ENCODE results near the gene PNMA8A. TPM values are rescaled to one million over a fixed set of nuclear protein-coding genes. Genes with fewer than 3 reads are reported as not detected.

The PNMA8A gene
- polyA plus RNA-seq, 1 donor (not counting 4 experiments of a cell fraction or from before 2014, with no cell fraction given), result 0.24 TPM

DNA sequence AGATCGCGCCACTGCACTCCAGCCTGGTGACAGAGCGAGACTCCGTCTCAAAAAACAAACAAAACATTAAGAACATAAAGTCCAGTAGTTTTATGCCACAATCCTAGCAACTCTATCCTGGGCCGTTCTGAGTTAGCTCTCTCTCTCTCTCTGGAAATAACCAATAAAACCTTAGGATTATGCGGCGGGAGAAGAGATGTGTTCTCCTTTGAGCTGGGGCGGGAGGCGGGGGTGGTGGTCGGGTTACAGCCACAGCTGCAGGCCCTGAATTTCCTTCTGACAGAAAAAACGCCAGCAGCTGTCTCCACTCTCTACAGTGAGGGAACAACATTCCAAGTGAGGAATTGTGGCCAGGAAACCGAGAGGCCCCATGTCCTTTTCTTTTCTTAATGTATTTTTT lies 9.1 kb upstream of the PNMA8A start:
- no peak overlapping the region for H3K4me3 ChIP-seq (ENCODE audit: control insufficient read depth in 2 of 3, extremely low read depth in 1 of 3, insufficient read depth in 2 of 3, low read depth in 1 of 3, low read length in 3 of 3)
- H3K36me3 ChIP-seq (ENCODE audit: control insufficient read depth in 2 of 2, extremely low read depth in 1 of 2, insufficient read depth in 2 of 2, low read length in 2 of 2), result no peaks in the 10 kb centered on the region
- peaks cover 7% of the 10 kb centered on the region for H3K4me1 ChIP-seq (ENCODE audit: control insufficient read depth, extremely low read depth, insufficient read depth, low read length)
- no peak overlapping the region for H3K27ac ChIP-seq (ENCODE audit: control insufficient read depth, insufficient read depth, low read length)
- no peaks in the 10 kb centered on the region for H3K27me3 ChIP-seq (ENCODE audit: control insufficient read depth, extremely low read depth, insufficient read depth, low read length)
- no peaks in the 10 kb centered on the region for H3K79me2 ChIP-seq (ENCODE audit: control insufficient read depth, insufficient read depth, low read length)
- DNase-seq (ENCODE audit: low read depth, low spot score) (no peak), FAIRE-seq (no peak)
- no peaks in the 10 kb centered on the region for H4K20me1 ChIP-seq (ENCODE audit: control insufficient read depth, extremely low read depth, insufficient read depth, low read length)
- H3K9ac ChIP-seq (ENCODE audit: control insufficient read depth, extremely low read depth, insufficient read depth, low read length), result no peak overlapping the region
- dilution Hi-C loops (cut with MboI; ENCODE audit: extremely low pct_ligation_motif_present, low sequenced_read_pairs), result no loop called here
- no peak for TF ChIP-seq EZH2 (IDR thresholded peaks at IDR 0.05; ENCODE audit: low read length)
- no peak for TF ChIP-seq CTCF (optimal IDR thresholded peaks at IDR 0.05 in 1 of 3, IDR thresholded peaks at IDR 0.05 in 1 of 3, conservative IDR thresholded peaks at IDR 0.05 in 1 of 3; ENCODE audit: extremely low read depth in 1 of 3, insufficient read depth in 2 of 3, low read length in 3 of 3)
- H3K9me1 ChIP-seq (ENCODE audit: control insufficient read depth, extremely low read depth, insufficient read depth, low read length), result no peaks in the 10 kb centered on the region
- H3K4me2 ChIP-seq (ENCODE audit: control insufficient read depth, extremely low read depth, insufficient read depth, low read depth, low read length), result no peak overlapping the region
- H2AFZ ChIP-seq (ENCODE audit: control insufficient read depth, low read length), result no peak overlapping the region
- no peaks in the 10 kb centered on the region for H3K9me3 ChIP-seq (ENCODE audit: control insufficient read depth, low read depth, low read length)

GRCh38 chr19:46478356-46478986 lies 7.1 kb upstream of the PNMA8A start:
- Histone ChIP-seq H3K36me3 (ENCODE audit: control insufficient read depth in 2 of 2, extremely low read depth in 1 of 2, insufficient read depth in 2 of 2, low read length in 2 of 2) (no peaks in the 10 kb centered on the region), H4K20me1 (ENCODE audit: control insufficient read depth, extremely low read depth, insufficient read depth, low read length) (no peaks in the 10 kb centered on the region), H3K4me1 (ENCODE audit: control insufficient read depth, extremely low read depth, insufficient read depth, low read length) (peaks cover 7% of the 10 kb centered on the region), H3K4me3 (ENCODE audit: control insufficient read depth in 2 of 3, extremely low read depth in 1 of 3, insufficient read depth in 2 of 3, low read depth in 1 of 3, low read length in 3 of 3) (no peak overlapping the region), H3K9me1 (ENCODE audit: control insufficient read depth, extremely low read depth, insufficient read depth, low read length) (no peaks in the 10 kb centered on the region), H3K9ac (ENCODE audit: control insufficient read depth, extremely low read depth, insufficient read depth, low read length) (no peak overlapping the region), H3K4me2 (ENCODE audit: control insufficient read depth, extremely low read depth, insufficient read depth, low read depth, low read length) (no peak overlapping the region), H3K27me3 (ENCODE audit: control insufficient read depth, extremely low read depth, insufficient read depth, low read length) (no peaks in the 10 kb centered on the region), H2AFZ (ENCODE audit: control insufficient read depth, low read length) (no peak overlapping the region), H3K9me3 (ENCODE audit: control insufficient read depth, low read depth, low read length) (no peaks in the 10 kb centered on the region), H3K79me2 (ENCODE audit: control insufficient read depth, insufficient read depth, low read length) (no peaks in the 10 kb centered on the region), H3K27ac (ENCODE audit: control insufficient read depth, insufficient read depth, low read length) (no peak overlapping the region)
- DNase-seq (ENCODE audit: low read depth, low spot score) (no peak), FAIRE-seq (no peak)
- no peak for TF ChIP-seq EZH2 (IDR thresholded peaks at IDR 0.05; ENCODE audit: low read length)
- no peak for TF ChIP-seq CTCF (optimal IDR thresholded peaks at IDR 0.05 in 1 of 3, IDR thresholded peaks at IDR 0.05 in 1 of 3, conservative IDR thresholded peaks at IDR 0.05 in 1 of 3; ENCODE audit: extremely low read depth in 1 of 3, insufficient read depth in 2 of 3, low read length in 3 of 3)
- dilution Hi-C loops (cut with MboI; ENCODE audit: extremely low pct_ligation_motif_present, low sequenced_read_pairs), result no loop called here

Data from keratinocyte (primary cell).